Adrenal gland (tissue), 19 donors: ENCODE data around the gene PHB1. TPM values are rescaled to one million over a fixed set of nuclear protein-coding genes. Genes with fewer than 3 reads are reported as not detected.

Experiments
- DNase-seq, 7 donors: peaks; one replicate each; pipeline ENCODE4 v3.0.0-alpha.2; 2019 to 2020
- H3K27ac ChIP-seq, 5 donors: fragments of 200-600 bp; sonication (generic) in 4 of 5; 1 replicate in 3 of 5; 2 replicates in 2 of 5; pipeline versions ENCODE4 v1.5.1 to v1.8.0; 2016 to 2020; ENCODE audit warnings: mild to moderate bottlenecking in 1 of 5
- H3K27me3 ChIP-seq: fragments of 200-600 bp; 2 replicates; pipeline ENCODE4 v1.8.0; 2021
- H3K36me3 ChIP-seq, 2 donors: fragments of 200-600 bp; replicated peaks in 1 of 2; 1 replicate in 1 of 2; 2 replicates in 1 of 2; pipeline versions ENCODE4 v1.5.1 to v1.8.0; 2018 to 2022
- H3K4me1 ChIP-seq, 2 donors: fragments of 200-600 bp; replicated peaks in 1 of 2; 1 replicate in 1 of 2; 2 replicates in 1 of 2; pipeline versions ENCODE4 v1.5.1 to v1.8.0; 2018 to 2021
- H3K4me3 ChIP-seq, 4 donors: fragments of 200-600 bp; sonication (generic) in 3 of 4; one replicate each; pipeline ENCODE4 v1.5.1; 2016 to 2018
- H3K9me3 ChIP-seq, 3 donors: fragments of 200-600 bp; sonication (generic) in 1 of 3; replicated peaks in 1 of 3; 1 replicate in 2 of 3; 2 replicates in 1 of 3; pipeline versions ENCODE4 v1.5.1 to v1.8.0; 2016 to 2021
- POLR2A ChIP-seq, 2 donors: fragments of 450-650 bp; IDR thresholded peaks; one replicate each; pipeline ENCODE4 v1.6.1; 2017; ENCODE audit warnings: antibody characterized with exemption in 2 of 2, mild to moderate bottlenecking in 2 of 2, moderate library complexity in 1 of 2
- WGBS, 4 donors: extraction: QIAGEN DNeasy Blood & Tissue Kit in 2 of 4; methylation state at CpG; one replicate each; pipeline versions ENCODE4 v1.1.5 to v1.1.7; 2013 to 2017; 5-methylcytosine and 5-hydroxymethylcytosine counted together
- intact Hi-C, 2 donors: fragments of 100-400 bp; cut with DNase I; formaldehyde crosslinking; loops; one replicate each; pipeline versions ENCODE4 v1.14.1 to v1.15.0; 2022 to 2023
- long read RNA-seq, 10 donors: library from polyadenylated mRNA in 3 of 10; unstranded in 2 of 10; stranded (forward) in 1 of 10; transcript quantifications; one replicate each; pipeline ENCODE4 v2.0.0 and lab custom pipeline, GENCODE V29; 2021 to 2026
- polyA plus RNA-seq, 3 donors: library from polyadenylated mRNA; stranded (reverse); fragments of 200-250 nt in 2 of 3; fragments of 350-450 nt in 1 of 3; fragmentation: Illumina TruSeq in 1 of 3; extraction: RNeasy Lipid Tissue Mini Kit (QIAGEN cat#74804) in 1 of 3; gene quantifications; one replicate each; pipeline ENCODE4 v1.2.3, GENCODE V29; 2013 to 2014
- total RNA-seq, 9 donors: library from RNA; depleted of rRNA in 4 of 9; stranded (reverse); fragments of >200 nt in 4 of 9; fragments of 120-200 nt in 1 of 9; fragmentation: NEBNext Ultra II Directional in 1 of 9; extraction: Animal tissue kit (Norgen Biotek cat#: 25700) in 1 of 9; gene quantifications; one replicate each; pipeline versions ENCODE4 v1.1.0 to v1.2.4, GENCODE V29; 2013 to 2023
- TF ChIP-seq, protein P1 (sequence below), 6 experiments: fragments of 450-650 bp in 4 of 6; fragments of 200-600 bp in 2 of 6; sonication (generic) in 1 of 6; IDR thresholded peaks; 1 replicate in 5 of 6; 2 replicates in 1 of 6; pipeline versions ENCODE4 v1.5.1 to v1.8.0; 2016 to 2021; ENCODE audit warnings: antibody characterized with exemption in 6 of 6, mild to moderate bottlenecking in 2 of 6, moderate library complexity in 1 of 6
- donor health status: healthy with polysubstance abuse.
- donor health status: Bipolar disorder and iron deficiency.
- donor health status: DM: yes; HTN: yes; CAD: no.
- donor health status: DM: no; HTN: no; CAD: no.
- donor health status: DM: no; HTN: no; CAD: no.
- donor health status: DM: yes; HTN: yes; CAD: no.

PHB1 gene
- total RNA-seq (100 to 1,000 TPM in 7 of 9 donors, 10 to 100 TPM in 2; 80.7 to 183 (median 136) TPM), polyA plus RNA-seq (100 to 1,000 TPM in 2 of 3 donors, 10 to 100 TPM in 1; 66.4 to 222 (median 101) TPM)
- long read RNA-seq, donor 1, transcript PHB-202 (5 exons, 847 nt), result minor isoform, 6 of 177 reads
- long read RNA-seq, donor 1, transcript PHB-211 (2 exons, 852 nt), result minor isoform, 8 of 177 reads
- long read RNA-seq, donor 1, transcript PHB-201 (7 exons, 1,832 nt), result major isoform, 97 of 177 reads
- long read RNA-seq, donor 1, partial matches to known transcripts, result 59 of 177 reads
- long read RNA-seq, donor 1, other reads (novel, unspliced or antisense), result 0 of 177 reads
- long read RNA-seq, donor 2, transcript PHB-201 (7 exons, 1,832 nt), result major isoform, 60 of 90 reads
- long read RNA-seq, donor 2, partial matches to known transcripts, result 23 of 90 reads
- long read RNA-seq, donor 2, other reads (novel, unspliced or antisense), result 0 of 90 reads
- long read RNA-seq, donor 3, transcript PHB-211 (2 exons, 852 nt), result minor isoform, 6 of 91 reads
- long read RNA-seq, donor 3, transcript PHB-201 (7 exons, 1,832 nt), result major isoform, 62 of 91 reads
- long read RNA-seq, donor 3, partial matches to known transcripts, result 19 of 91 reads
- long read RNA-seq, donor 3, other reads (novel, unspliced or antisense), result 0 of 91 reads
- long read RNA-seq, donor 4, transcript PHB-201 (7 exons, 1,832 nt), result major isoform, 136 of 147 reads
- long read RNA-seq, donor 4, partial matches to known transcripts, result 7 of 147 reads
- long read RNA-seq, donor 4, other reads (novel, unspliced or antisense), result 3 of 147 reads
- long read RNA-seq, donor 5, transcript PHB-201 (7 exons, 1,832 nt), result major isoform, 197 of 212 reads
- long read RNA-seq, donor 5, partial matches to known transcripts, result 9 of 212 reads
- long read RNA-seq, donor 5, other reads (novel, unspliced or antisense), result 3 of 212 reads
- long read RNA-seq, donor 6, transcript PHB-201 (7 exons, 1,832 nt), result major isoform, 89 of 99 reads
- long read RNA-seq, donor 6, partial matches to known transcripts, result 5 of 99 reads
- long read RNA-seq, donor 6, other reads (novel, unspliced or antisense), result 5 of 99 reads
- long read RNA-seq, donor 7, transcript PHB-201 (7 exons, 1,832 nt), result major isoform, 47 of 80 reads
- long read RNA-seq, donor 7, partial matches to known transcripts, result 30 of 80 reads
- long read RNA-seq, donor 7, other reads (novel, unspliced or antisense), result 0 of 80 reads
- long read RNA-seq, donor 8, transcript PHB-201 (7 exons, 1,832 nt), result major isoform, 100 of 170 reads
- long read RNA-seq, donor 8, partial matches to known transcripts, result 60 of 170 reads
- long read RNA-seq, donor 8, other reads (novel, unspliced or antisense), result 0 of 170 reads
- long read RNA-seq, donor 9, transcript PHB-201 (7 exons, 1,832 nt), result major isoform, 57 of 85 reads
- long read RNA-seq, donor 9, transcript PHB-202 (5 exons, 847 nt), result minor isoform, 5 of 85 reads
- long read RNA-seq, donor 9, transcript PHB-211 (2 exons, 852 nt), result minor isoform, 6 of 85 reads
- long read RNA-seq, donor 9, partial matches to known transcripts, result 15 of 85 reads
- long read RNA-seq, donor 9, other reads (novel, unspliced or antisense), result 0 of 85 reads
- long read RNA-seq, donor 10, transcript PHB-201 (7 exons, 1,832 nt), result major isoform, 51 of 62 reads
- long read RNA-seq, donor 10, partial matches to known transcripts, result 9 of 62 reads
- long read RNA-seq, donor 10, other reads (novel, unspliced or antisense), result 0 of 62 reads

DNA sequence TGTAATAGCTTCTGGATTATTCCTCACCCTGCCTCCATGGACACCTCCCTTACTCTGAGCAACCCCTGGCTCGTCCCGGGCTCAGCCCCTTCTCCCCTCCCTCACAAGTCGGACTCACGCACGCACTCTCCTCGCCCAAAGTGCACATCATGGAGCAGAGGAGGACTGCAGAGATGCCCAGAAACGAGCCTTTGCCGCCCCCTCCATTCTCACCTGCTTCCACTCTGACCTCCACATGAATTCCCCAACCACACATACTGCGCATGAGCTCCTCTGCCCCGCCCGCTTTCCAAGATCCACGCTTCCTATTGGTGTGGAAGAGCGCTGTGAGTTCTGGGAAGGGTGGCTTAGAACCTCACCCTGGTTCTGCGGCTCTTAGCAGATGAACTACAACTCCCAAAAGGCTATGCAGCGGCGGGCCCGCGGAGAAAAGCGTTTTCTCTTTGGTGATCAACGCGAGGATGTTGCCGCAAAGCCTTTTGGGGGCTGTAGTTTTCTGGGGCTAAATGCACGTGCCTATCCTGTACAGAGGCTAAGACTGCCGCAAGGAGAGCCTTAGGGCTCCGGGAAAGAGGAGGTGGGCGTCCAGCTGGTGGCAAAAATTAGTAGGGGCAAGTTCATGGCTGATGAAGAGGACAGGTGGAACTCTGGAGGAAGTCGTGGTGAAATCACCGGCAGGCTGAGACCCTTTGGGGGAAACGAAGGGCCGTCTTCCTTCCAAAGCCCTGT, at the start of gene PHB1:
Gene PHB1, minus strand, starts transcription at position 261 of the 729 bp plus-strand sequence. CDS start 1,618 bp downstream, outside the sequence.
- Histone ChIP-seq H3K9me3 (no peaks in the 10 kb centered on the region), H3K27ac (peak within 1 kb of the TSS in 3 of 5 donors; percentile 29 to 64 (median 36)), H3K36me3 (peaks cover 0 to 34% of the 10 kb centered on the region in 2 donors), H3K4me1 (peaks cover 5 to 8% of the 10 kb centered on the region in 2 donors), H3K27me3 (no peaks in the 10 kb centered on the region), H3K4me3 (peak within 1 kb of the TSS; percentile 21 to 91 (median 73))
- TF ChIP-seq, protein P1, sequence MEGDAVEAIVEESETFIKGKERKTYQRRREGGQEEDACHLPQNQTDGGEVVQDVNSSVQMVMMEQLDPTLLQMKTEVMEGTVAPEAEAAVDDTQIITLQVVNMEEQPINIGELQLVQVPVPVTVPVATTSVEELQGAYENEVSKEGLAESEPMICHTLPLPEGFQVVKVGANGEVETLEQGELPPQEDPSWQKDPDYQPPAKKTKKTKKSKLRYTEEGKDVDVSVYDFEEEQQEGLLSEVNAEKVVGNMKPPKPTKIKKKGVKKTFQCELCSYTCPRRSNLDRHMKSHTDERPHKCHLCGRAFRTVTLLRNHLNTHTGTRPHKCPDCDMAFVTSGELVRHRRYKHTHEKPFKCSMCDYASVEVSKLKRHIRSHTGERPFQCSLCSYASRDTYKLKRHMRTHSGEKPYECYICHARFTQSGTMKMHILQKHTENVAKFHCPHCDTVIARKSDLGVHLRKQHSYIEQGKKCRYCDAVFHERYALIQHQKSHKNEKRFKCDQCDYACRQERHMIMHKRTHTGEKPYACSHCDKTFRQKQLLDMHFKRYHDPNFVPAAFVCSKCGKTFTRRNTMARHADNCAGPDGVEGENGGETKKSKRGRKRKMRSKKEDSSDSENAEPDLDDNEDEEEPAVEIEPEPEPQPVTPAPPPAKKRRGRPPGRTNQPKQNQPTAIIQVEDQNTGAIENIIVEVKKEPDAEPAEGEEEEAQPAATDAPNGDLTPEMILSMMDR (IDR thresholded peaks at IDR 0.05), result no peak
- TF ChIP-seq POLR2A (IDR thresholded peaks at IDR 0.05), result peak in 1 of 2 donors; percentile 40
- DNase-seq, result peak; percentile 95 to 99 (median 97)
- intact Hi-C loops, result no loop called here
- 0 to 3% (median 1%) methylated on average over 26 to 30 of the region's 30 CpGs for WGBS, 4 donors

DNA sequence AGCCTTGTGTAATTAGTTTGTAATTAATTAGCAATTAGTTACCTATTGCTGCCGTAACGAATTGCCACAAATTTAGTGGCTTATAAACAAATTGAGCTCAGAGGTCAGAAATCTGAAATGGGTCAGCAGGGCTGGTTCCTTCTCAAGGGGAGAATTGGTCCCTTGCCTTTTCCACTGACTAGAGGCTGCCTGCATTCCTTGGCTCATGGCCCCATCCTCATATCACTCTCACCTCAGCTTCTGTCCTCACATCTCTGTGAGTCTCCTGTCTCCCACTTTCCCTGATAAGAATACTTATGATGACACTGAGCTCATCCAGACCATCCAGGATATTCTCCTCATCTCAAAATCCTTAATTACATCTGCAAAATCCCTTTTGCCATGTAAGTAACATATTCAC, 49.4 kb upstream of the PHB1 start:
- Histone ChIP-seq H3K4me3 (no peak overlapping the region), H3K9me3 (no peaks in the 10 kb centered on the region), H3K36me3 (no peaks in the 10 kb centered on the region), H3K27me3 (peaks cover 15% of the 10 kb centered on the region), H3K4me1 (no peaks in the 10 kb centered on the region), H3K27ac (no peak overlapping the region)
- WGBS, 4 donors, result 77 to 82% (median 79%) methylated on average over 2 of the region's 2 CpGs
- DNase-seq, result no peak
- intact Hi-C loops, result no loop called here
- TF ChIP-seq, protein P1 (IDR thresholded peaks at IDR 0.05), result no peak
- no peak for TF ChIP-seq POLR2A (IDR thresholded peaks at IDR 0.05)

DNA sequence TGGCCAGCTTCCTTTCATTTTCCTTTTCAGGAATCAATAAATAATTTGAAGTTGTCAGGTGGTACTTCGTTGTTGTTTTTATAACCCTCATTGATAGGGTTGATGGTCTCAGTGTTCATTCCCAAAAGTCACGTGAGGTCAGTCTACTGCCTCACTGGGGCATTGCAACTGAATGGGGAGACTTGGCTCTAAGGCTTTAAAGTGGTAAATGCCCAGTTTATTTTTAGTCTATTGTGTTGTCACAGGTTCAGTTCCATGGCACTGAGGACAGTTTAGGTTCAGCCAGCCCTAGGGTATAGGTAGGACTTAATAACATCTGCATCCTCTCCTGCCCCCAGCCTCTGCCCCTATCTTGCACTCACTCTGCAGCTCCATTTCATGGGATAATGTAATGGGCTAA, 46.9 kb upstream of the PHB1 start:
- H3K9me3 ChIP-seq, result no peaks in the 10 kb centered on the region
- 20 to 22% (median 21%) methylated on average over 2 of the region's 2 CpGs for WGBS, 4 donors
- no peak overlapping the region for H3K4me3 ChIP-seq
- intact Hi-C loops, result no loop called here
- H3K27ac ChIP-seq, result no peak overlapping the region
- no peaks in the 10 kb centered on the region for H3K36me3 ChIP-seq
- peaks cover 23% of the 10 kb centered on the region for H3K27me3 ChIP-seq
- no peak for DNase-seq
- no peaks in the 10 kb centered on the region for H3K4me1 ChIP-seq
- no peak for TF ChIP-seq POLR2A (IDR thresholded peaks at IDR 0.05)
- TF ChIP-seq, protein P1 (IDR thresholded peaks at IDR 0.05), result no peak
